ENCODE measurements around the gene UBE2Q2. TPM values are rescaled to one million over a fixed set of nuclear protein-coding genes. Genes with fewer than 3 reads are reported as not detected.

UBE2Q2 gene
- total and polyA plus RNA-seq, 9 of the 15 experiments (the other 6 are each of a cell fraction or from before 2014, with no cell fraction given): 6.2 to 24.0 (median 16.2) TPM

DNA sequence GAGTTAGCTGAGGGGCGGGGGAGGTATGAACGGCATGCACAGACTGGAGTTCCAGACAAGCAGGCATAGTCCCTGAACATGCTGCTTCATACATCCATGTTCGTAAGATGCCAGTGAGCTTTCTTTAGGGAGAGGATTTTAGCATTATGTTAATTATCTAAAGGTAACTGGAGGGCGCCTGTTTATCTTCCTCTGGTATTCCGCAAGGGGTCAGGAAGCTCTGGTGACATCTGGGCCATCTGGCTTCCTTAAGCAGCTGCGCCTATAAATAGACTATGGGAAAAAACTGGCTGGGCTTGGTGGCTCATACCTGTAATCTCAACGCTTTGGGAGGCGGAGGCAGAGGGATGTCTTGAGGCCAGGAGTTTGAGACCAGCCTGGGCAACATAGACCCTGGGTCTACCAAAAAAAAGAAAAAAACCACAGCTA lies 58.9 kb downstream of the UBE2Q2 start (continued):
- TF ChIP-seq, protein P1, sequence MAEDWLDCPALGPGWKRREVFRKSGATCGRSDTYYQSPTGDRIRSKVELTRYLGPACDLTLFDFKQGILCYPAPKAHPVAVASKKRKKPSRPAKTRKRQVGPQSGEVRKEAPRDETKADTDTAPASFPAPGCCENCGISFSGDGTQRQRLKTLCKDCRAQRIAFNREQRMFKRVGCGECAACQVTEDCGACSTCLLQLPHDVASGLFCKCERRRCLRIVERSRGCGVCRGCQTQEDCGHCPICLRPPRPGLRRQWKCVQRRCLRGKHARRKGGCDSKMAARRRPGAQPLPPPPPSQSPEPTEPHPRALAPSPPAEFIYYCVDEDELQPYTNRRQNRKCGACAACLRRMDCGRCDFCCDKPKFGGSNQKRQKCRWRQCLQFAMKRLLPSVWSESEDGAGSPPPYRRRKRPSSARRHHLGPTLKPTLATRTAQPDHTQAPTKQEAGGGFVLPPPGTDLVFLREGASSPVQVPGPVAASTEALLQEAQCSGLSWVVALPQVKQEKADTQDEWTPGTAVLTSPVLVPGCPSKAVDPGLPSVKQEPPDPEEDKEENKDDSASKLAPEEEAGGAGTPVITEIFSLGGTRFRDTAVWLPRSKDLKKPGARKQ (CRISPR knock-in tag; IDR thresholded peaks at IDR 0.05): no peak
- no peak for TF ChIP-seq DDX20 (tag; IDR thresholded peaks at IDR 0.05; ENCODE audit: low read depth)
- peak; percentile 76 for TF ChIP-seq CTBP1 (IDR thresholded peaks at IDR 0.05; ENCODE audit: borderline replicate concordance)
- no peak for TF ChIP-seq ESRRB (CRISPR knock-in tag; IDR thresholded peaks at IDR 0.05; ENCODE audit: borderline replicate concordance)
- no peak for TF ChIP-seq MYBL2 (IDR thresholded peaks at IDR 0.05; ENCODE audit: low read depth)
- no peak for TF ChIP-seq MYBL2 (CRISPR knock-in tag; IDR thresholded peaks at IDR 0.05; ENCODE audit: borderline replicate concordance)
- no peak for TF ChIP-seq POLR3A (IDR thresholded peaks at IDR 0.05; ENCODE audit: borderline replicate concordance, extremely low read depth, insufficient read depth, insufficient read length)
- peak in 1 of 2 experiments; percentile 40; a peak in 1 of 3 replicates for TF ChIP-seq CBX3 (IDR thresholded peaks at IDR 0.05; ENCODE audit: borderline replicate concordance in 1 of 2, low read length in 2 of 2)
- no peak for TF ChIP-seq L3MBTL2 (IDR thresholded peaks at IDR 0.05)
- peak; percentile 48; the same call in 1 of the 2 replicates for TF ChIP-seq ETV1 (tag; conservative IDR thresholded peaks at IDR 0.05; ENCODE audit: low read depth)
- TF ChIP-seq ETV5 (CRISPR knock-in tag; IDR thresholded peaks at IDR 0.05; ENCODE audit: low read depth): no peak
- TF ChIP-seq EHMT2 (IDR thresholded peaks at IDR 0.05): no peak
- peak; percentile 86 for TF ChIP-seq CBFA2T2 (conservative IDR thresholded peaks at IDR 0.05)
- no peak for TF ChIP-seq CREBBP (IDR thresholded peaks at IDR 0.05; ENCODE audit: low read depth, low read length)
- TF ChIP-seq GATAD2B (IDR thresholded peaks at IDR 0.05; ENCODE audit: borderline replicate concordance): no peak
- peak; percentile 76 for TF ChIP-seq ZNF384 (IDR thresholded peaks at IDR 0.05; ENCODE audit: low read depth, low read length)
- TF ChIP-seq CEBPG (CRISPR knock-in tag; IDR thresholded peaks at IDR 0.05): no peak
- TF ChIP-seq CEBPG (tag; conservative IDR thresholded peaks at IDR 0.05 in 1 of 2, IDR thresholded peaks at IDR 0.05 in 1 of 2): 0 out of 4 replicates have a peak, but pooled peaks of 1 of the 2 experiments have one; percentile 48
- no peak for TF ChIP-seq CAMTA2 (CRISPR knock-in tag; conservative IDR thresholded peaks at IDR 0.05)
- TF ChIP-seq ZNF551 (CRISPR knock-in tag; IDR thresholded peaks at IDR 0.05): no peak
- 0 out of 2 replicates have a peak, but pooled peaks have one; percentile 67 for TF ChIP-seq PHF21A (IDR thresholded peaks at IDR 0.05; ENCODE audit: borderline replicate concordance, low read depth)
- TF ChIP-seq PTRF (tag; IDR thresholded peaks at IDR 0.05): no peak
- no peak for TF ChIP-seq ARNT (IDR thresholded peaks at IDR 0.05)
- TF ChIP-seq POLR2AphosphoS5 (IDR thresholded peaks at IDR 0.05; ENCODE audit: control insufficient read depth, insufficient read depth, low read depth, low read length): peak; percentile 91
- TF ChIP-seq SPI1 (IDR thresholded peaks at IDR 0.05; ENCODE audit: borderline replicate concordance, low read depth, low read length): no peak
- TF ChIP-seq SRSF1 (IDR thresholded peaks at IDR 0.05; ENCODE audit: low read depth, low read length): no peak
- TF ChIP-seq DIDO1 (tag; IDR thresholded peaks at IDR 0.05; ENCODE audit: low read depth): no peak
- peak; percentile 54 for TF ChIP-seq CXXC5 (CRISPR knock-in tag; IDR thresholded peaks at IDR 0.05)
- TF ChIP-seq, protein P2, sequence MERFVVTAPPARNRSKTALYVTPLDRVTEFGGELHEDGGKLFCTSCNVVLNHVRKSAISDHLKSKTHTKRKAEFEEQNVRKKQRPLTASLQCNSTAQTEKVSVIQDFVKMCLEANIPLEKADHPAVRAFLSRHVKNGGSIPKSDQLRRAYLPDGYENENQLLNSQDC (CRISPR knock-in tag; IDR thresholded peaks at IDR 0.05): no peak
- 0 out of 2 replicates have a peak, but pooled peaks have one; percentile 19 for TF ChIP-seq SUPT5H (IDR thresholded peaks at IDR 0.05)
- TF ChIP-seq MIER1 (IDR thresholded peaks at IDR 0.05; ENCODE audit: low read depth): no peak
- peak; percentile 35 to 41; a peak in 3 of 4 replicates for TF ChIP-seq NRF1 (conservative IDR thresholded peaks at IDR 0.05 in 1 of 2, IDR thresholded peaks at IDR 0.05 in 1 of 2)

Data from K562 (cell line).